Ascending aorta (tissue), 2 donors: ENCODE data around the gene URB1. TPM values are rescaled to one million over a fixed set of nuclear protein-coding genes. Genes with fewer than 3 reads are reported as not detected.

ENCODE experiments used
- DNase-seq, 2 donors: peaks; one replicate each; pipeline ENCODE4 v3.0.0-alpha.2; 2019; ENCODE audit warnings: low spot score in 2 of 2
- H3K27ac ChIP-seq, 2 donors: fragments of 200-600 bp; sonication (generic); one replicate each; pipeline ENCODE4 v1.5.1; 2016 to 2017; ENCODE audit warnings: mild to moderate bottlenecking in 1 of 2
- H3K27me3 ChIP-seq: fragments of 200-600 bp; sonication (generic); one replicate; pipeline ENCODE4 v1.5.1; 2017
- H3K36me3 ChIP-seq, 2 donors: fragments of 200-600 bp; sonication (generic); one replicate each; pipeline ENCODE4 v1.5.1; 2016
- H3K4me1 ChIP-seq, 2 donors: fragments of 200-600 bp; sonication (generic); one replicate each; pipeline ENCODE4 v1.5.1; 2016 to 2017; ENCODE audit warnings: mild to moderate bottlenecking in 1 of 2
- H3K4me3 ChIP-seq, 2 donors: fragments of 200-600 bp; sonication (generic); one replicate each; pipeline ENCODE4 v1.5.1; 2016 to 2017; ENCODE audit warnings: mild to moderate bottlenecking in 1 of 2
- H3K9me3 ChIP-seq, 2 donors: fragments of 200-600 bp; sonication (generic); one replicate each; pipeline ENCODE4 v1.5.1; 2016
- intact Hi-C: fragments of 100-400 bp; cut with DNase I; formaldehyde crosslinking; loops from one replicate; pipeline ENCODE4 v1.15.1; 2023
- total RNA-seq: library from RNA; depleted of rRNA; stranded (reverse); fragments of >200 nt; gene quantifications from one replicate; pipeline ENCODE4 v1.1.0, GENCODE V29; 2016
- TF ChIP-seq, protein P1 (sequence below), 3 experiments: fragments of 200-600 bp in 2 of 3; fragments of 450-650 bp in 1 of 3; sonication (generic) in 2 of 3; IDR thresholded peaks; one replicate each; pipeline ENCODE4 v1.5.1; 2016 to 2019; ENCODE audit warnings: antibody characterized with exemption in 3 of 3, mild to moderate bottlenecking in 1 of 3, moderate library complexity in 1 of 3

The URB1 gene
- total RNA-seq, 1 donor from 2014 or later = 35.4 TPM

DNA sequence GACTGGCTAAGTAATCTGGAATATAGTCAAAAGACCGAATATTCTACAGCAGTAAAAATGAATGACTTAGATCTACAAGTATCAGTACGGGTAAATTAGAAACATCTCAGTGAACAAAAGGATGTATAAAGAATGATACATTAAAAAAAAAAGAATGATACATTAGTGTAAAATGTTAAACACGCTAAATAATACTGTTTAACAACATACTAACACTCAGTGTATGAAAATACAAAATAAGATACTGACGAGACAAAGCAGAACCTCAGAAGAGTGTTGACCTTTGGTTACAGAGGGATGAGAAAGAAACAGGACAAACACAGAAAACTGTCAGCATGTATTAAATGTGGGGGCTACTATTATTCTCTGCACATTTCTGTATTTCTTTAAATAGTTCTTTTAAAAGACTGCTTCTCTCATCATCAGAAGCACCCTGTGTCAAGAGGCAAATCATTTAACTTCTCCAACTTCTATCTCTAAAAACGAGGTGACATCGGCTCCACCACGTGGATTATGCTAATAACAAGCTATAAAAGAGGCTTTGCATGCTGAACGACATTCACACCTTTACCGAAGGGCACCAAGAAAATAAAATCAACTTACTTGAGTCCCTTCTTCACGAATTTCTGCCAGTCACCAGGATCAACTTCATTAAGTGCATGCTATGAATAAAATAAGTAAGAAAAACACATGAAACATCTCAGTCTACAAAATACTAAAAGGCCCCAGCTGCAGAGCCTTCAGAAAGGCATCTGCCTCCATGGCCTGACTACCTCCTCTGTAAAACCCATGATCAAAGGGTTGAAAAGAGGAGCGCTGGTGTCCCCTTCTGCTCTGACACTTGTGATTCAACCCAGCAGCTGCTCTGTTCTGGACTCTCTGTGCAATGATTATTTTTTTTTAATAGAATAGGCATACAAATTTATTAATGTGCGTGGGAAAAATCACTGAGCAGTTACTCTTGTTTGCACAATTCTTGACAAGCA is 51.7 kb downstream of the URB1 start:
- no peaks in the 10 kb centered on the region for H3K27me3 ChIP-seq
- TF ChIP-seq, protein P1, sequence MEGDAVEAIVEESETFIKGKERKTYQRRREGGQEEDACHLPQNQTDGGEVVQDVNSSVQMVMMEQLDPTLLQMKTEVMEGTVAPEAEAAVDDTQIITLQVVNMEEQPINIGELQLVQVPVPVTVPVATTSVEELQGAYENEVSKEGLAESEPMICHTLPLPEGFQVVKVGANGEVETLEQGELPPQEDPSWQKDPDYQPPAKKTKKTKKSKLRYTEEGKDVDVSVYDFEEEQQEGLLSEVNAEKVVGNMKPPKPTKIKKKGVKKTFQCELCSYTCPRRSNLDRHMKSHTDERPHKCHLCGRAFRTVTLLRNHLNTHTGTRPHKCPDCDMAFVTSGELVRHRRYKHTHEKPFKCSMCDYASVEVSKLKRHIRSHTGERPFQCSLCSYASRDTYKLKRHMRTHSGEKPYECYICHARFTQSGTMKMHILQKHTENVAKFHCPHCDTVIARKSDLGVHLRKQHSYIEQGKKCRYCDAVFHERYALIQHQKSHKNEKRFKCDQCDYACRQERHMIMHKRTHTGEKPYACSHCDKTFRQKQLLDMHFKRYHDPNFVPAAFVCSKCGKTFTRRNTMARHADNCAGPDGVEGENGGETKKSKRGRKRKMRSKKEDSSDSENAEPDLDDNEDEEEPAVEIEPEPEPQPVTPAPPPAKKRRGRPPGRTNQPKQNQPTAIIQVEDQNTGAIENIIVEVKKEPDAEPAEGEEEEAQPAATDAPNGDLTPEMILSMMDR (IDR thresholded peaks at IDR 0.05) = no peak
- intact Hi-C loops = no loop called here
- peaks cover 93 to 97% of the 10 kb centered on the region in 2 donors for H3K36me3 ChIP-seq
- no peak for DNase-seq
- H3K4me3 ChIP-seq = no peak overlapping the region
- no peak overlapping the region for H3K27ac ChIP-seq
- H3K9me3 ChIP-seq = peaks cover 0 to 6% of the 10 kb centered on the region in 2 donors
- H3K4me1 ChIP-seq = no peaks in the 10 kb centered on the region

DNA sequence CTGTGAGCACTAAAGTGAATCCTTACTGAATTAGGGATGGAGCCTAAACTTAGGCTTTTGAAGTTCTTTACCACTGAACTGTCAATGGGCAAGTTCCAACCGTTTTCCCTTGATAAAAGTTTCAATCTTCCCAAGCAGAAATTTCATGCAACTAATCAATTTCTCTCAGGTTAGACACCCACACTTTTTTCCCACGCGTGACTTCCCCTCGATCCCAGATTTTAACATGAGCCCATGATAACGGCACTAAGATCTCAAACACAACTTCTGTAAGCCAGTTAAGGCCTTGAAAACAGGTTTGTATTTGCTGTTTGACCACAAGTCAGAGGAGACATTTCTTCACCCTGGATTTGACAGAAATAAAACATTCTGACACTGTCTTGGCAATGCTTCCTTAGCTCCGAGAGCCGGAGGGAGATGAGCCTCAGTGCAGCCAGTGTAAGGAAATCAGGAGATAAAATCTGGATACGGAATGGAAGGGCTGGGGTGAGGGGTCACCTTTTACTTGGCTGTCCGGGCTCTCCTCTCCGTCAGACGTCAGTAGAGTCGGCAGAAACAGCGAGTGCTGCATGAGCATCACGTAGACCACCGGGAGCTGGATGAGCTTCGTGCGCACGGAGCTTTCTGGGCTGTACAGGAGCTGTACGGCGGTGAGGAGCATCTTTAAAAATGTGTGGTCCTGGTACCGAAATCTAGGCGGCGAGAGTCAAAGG is 54.4 kb downstream of the URB1 start:
- no peak overlapping the region for H3K4me3 ChIP-seq
- no peak overlapping the region for H3K27ac ChIP-seq
- no peaks in the 10 kb centered on the region for H3K4me1 ChIP-seq
- no peaks in the 10 kb centered on the region for H3K9me3 ChIP-seq
- no peaks in the 10 kb centered on the region for H3K27me3 ChIP-seq
- TF ChIP-seq, protein P1 (IDR thresholded peaks at IDR 0.05) = no peak
- intact Hi-C loops = no loop called here
- no peak for DNase-seq
- peaks cover 93 to 97% of the 10 kb centered on the region in 2 donors for H3K36me3 ChIP-seq

DNA sequence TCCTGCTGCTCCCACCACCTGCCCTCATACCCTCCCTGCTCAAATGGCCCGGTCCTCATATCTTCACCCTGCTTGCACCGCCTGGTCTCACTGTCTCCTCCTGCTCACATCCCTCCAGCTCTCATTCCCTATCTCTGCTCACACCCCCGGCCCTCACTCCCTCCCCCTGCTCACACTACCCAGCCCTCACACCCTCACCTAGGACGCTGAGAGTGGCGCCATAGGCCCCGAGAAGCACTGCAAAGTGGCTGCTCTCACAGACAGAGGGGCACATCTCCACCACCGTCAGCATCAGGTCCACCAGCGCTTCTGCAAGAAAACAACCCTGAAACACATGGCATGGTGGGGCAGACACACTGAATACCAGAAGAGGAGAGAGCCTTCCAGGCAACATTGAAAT is 55.6 kb downstream of the URB1 start:
- TF ChIP-seq, protein P1 (IDR thresholded peaks at IDR 0.05) = no peak
- no peak for DNase-seq
- H3K9me3 ChIP-seq = no peaks in the 10 kb centered on the region
- H3K27ac ChIP-seq = peak overlapping the region in 1 of 2 donors; percentile 17
- H3K27me3 ChIP-seq = no peaks in the 10 kb centered on the region
- no peak overlapping the region for H3K4me3 ChIP-seq
- intact Hi-C loops = no loop called here
- no peaks in the 10 kb centered on the region for H3K4me1 ChIP-seq
- H3K36me3 ChIP-seq = peaks cover 92 to 93% of the 10 kb centered on the region in 2 donors

DNA sequence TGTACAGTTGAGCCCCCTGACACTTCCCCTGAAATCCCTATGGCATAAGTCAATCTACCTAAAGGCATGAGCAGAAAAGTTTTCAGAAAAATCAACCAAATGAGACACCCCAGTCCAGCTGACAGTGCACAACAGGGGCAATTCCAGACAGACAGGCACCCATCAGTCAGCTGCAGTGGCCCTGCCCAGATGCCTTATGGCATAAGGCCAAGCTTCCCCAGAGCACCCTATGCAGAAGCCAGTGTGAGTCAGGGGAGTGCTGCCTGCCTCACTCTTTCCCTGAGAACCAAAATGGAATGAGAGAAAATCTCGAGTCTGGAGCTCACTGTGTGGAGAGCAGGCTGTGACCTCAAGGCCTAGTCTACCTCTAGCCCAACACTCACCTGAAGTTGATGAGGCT is 56.1 kb downstream of the URB1 start:
- no peak overlapping the region for H3K4me3 ChIP-seq
- TF ChIP-seq, protein P1 (IDR thresholded peaks at IDR 0.05) = no peak
- H3K9me3 ChIP-seq = no peaks in the 10 kb centered on the region
- DNase-seq = no peak
- intact Hi-C loops = no loop called here
- H3K36me3 ChIP-seq = peaks cover 92 to 93% of the 10 kb centered on the region in 2 donors
- no peaks in the 10 kb centered on the region for H3K4me1 ChIP-seq
- H3K27ac ChIP-seq = peak overlapping the region in 1 of 2 donors; percentile 17
- no peaks in the 10 kb centered on the region for H3K27me3 ChIP-seq

DNA sequence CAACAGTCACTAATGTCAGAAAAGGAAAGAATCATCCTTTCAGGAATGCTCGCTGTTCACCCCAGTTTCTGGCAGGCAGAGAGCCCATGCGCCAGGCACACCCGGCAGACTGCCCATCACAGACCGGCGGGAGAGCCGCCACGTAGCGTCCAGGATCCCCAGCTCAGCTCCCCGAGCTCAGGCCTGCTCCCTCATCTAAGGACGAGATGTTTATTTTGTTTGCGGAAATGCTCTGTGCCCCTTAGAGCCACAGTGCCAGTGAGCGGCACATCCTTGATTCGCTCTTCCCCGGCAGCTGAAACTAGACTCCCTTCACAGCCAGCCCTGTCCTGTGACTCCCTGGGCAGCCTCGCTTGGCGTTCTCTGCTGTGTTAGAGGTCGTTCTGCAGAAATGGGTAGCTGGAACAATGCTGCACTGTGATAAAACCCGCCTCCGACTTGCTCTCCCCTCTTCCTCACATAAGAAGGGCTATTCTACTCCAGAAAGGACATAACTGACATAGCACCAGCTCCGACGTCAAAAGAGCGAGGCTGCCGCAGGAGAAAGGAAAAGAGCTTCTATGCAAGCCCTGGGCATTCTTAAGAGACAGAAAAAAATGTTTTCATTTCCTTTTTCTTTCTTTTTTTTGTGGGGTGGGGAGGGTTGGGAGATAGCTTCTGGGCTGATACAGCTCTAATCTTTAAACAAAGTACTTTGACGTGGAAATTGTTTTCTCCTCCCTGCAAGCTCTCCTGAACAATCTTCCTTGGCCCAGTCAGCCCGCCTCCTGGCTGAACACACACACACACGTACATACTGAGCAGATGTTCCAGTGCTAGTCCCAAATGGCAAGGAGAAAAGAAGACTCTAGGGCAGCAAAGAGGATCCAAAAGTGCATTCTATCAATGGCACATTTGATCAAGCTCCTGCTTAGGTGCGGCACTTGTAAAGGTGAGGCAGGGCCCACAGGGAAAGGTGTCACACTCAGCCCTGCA is 56.9 kb downstream of the URB1 start:
- H3K27ac ChIP-seq = no peak overlapping the region
- no peaks in the 10 kb centered on the region for H3K9me3 ChIP-seq

More for the DNA sequence above, 56.9 kb downstream of the URB1 start:
- Histone ChIP-seq H3K4me1 (no peaks in the 10 kb centered on the region), H3K27me3 (no peaks in the 10 kb centered on the region), H3K4me3 (no peak overlapping the region), H3K36me3 (peaks cover 93% of the 10 kb centered on the region in 2 donors)
- intact Hi-C loops = no loop called here
- TF ChIP-seq, protein P1 (IDR thresholded peaks at IDR 0.05) = no peak
- DNase-seq = no peak
